Parietal lobe (tissue), 2 donors: ENCODE measurements around the gene ZNF33B. TPM values are rescaled to one million over a fixed set of nuclear protein-coding genes. Genes with fewer than 3 reads are reported as not detected.

Experiments used
- small RNA-seq: library from RNA; depleted of rRNA; stranded (forward); fragments of <200 nt; gene quantifications from one replicate; pipeline ENCODE3, GENCODE V24; 2014; ENCODE audit warnings: low replicate concordance
- total RNA-seq: library from RNA; depleted of rRNA; stranded (reverse); fragments of >200 nt; gene quantifications from one replicate; pipeline ENCODE4 v1.2.3, GENCODE V29; 2014

The ZNF33B gene
- 65.1 TPM for total RNA-seq

GRCh38 chr10:42638055-42638820 lies at the start of gene ZNF33B:
ZNF33B (minus strand) TSS chr10:42638570; CDS start chr10:42636928, 1,642 bp downstream.

Small RNAs within 50 kb of the gene (small RNA-seq; reads per million reads assigned to genes)
- gene AL022345.1: not detected
- gene AL022345.2: not detected
- not detected for gene AL022345.3
- not detected for gene FXYD6P1
- not detected for gene RNU6-1170P

Other genes starting within 250 kb of the ZNF33B start
- 14.7 TPM for gene BMS1, start 144.2 kb upstream of the ZNF33B start, total RNA-seq